CD4-positive, CD25-positive, alpha-beta regulatory T cell (primary cell): ENCODE measurements around the gene L3MBTL4. TPM values are rescaled to one million over a fixed set of nuclear protein-coding genes. Genes with fewer than 3 reads are reported as not detected.

Experiments
- ATAC-seq, 2 donors: fragments of 150-1000 bp; cut with Tn5 transposase; one replicate each; pipeline ENCODE4 v1.10.0; 2021; ENCODE audit warnings: low read depth in 2 of 2, moderate number of reproducible peaks in 2 of 2, moderate library complexity in 1 of 2
- DNase-seq, 3 donors: peaks; one replicate each; pipeline versions ENCODE4 v3.0.0 to v3.0.0-alpha.2; 2012 to 2022; ENCODE audit warnings: mixed read lengths in 1 of 3
- H3K27ac ChIP-seq: one replicate; pipeline ENCODE4 v1.7.0; 2013; ENCODE audit warnings: mild to moderate bottlenecking, low read length; ENCODE audit not compliant: insufficient read depth, poor library complexity, severe bottlenecking
- H3K27me3 ChIP-seq: one replicate; pipeline ENCODE4 v1.7.0; 2013; ENCODE audit warnings: low read length; ENCODE audit not compliant: control insufficient read depth, insufficient read depth
- H3K36me3 ChIP-seq: one replicate; pipeline ENCODE4 v1.7.0; 2013; ENCODE audit warnings: mild to moderate bottlenecking, low read length, moderate library complexity; ENCODE audit not compliant: control insufficient read depth, insufficient read depth
- H3K4me1 ChIP-seq: 2 replicates; pipeline ENCODE4 v1.7.0; 2013; ENCODE audit warnings: mild to moderate bottlenecking, low read length; ENCODE audit not compliant: insufficient read depth, control insufficient read depth, poor library complexity, severe bottlenecking
- H3K4me3 ChIP-seq: one replicate; pipeline ENCODE4 v1.7.0; 2013; ENCODE audit warnings: low read depth, mild to moderate bottlenecking, low read length, moderate library complexity
- H3K9me3 ChIP-seq, 2 experiments: 1 replicate in 1 of 2; 2 replicates in 1 of 2; pipeline ENCODE4 v1.7.0; 2013; ENCODE audit warnings: low read length in 2 of 2, mild to moderate bottlenecking in 1 of 2, moderate library complexity in 1 of 2; ENCODE audit not compliant: control insufficient read depth in 2 of 2
- H3K27ac Mint-ChIP-seq, 3 donors: one replicate each; pipeline ENCODE4 v1.8.0; 2020 to 2022; ENCODE audit warnings: mild to moderate bottlenecking in 3 of 3, mixed read lengths in 3 of 3, moderate library complexity in 2 of 3
- H3K27me3 Mint-ChIP-seq: one replicate; pipeline ENCODE4 v1.8.0; 2022; ENCODE audit warnings: mild to moderate bottlenecking, mixed read lengths
- H3K36me3 Mint-ChIP-seq: one replicate; pipeline ENCODE4 v1.8.0; 2020; ENCODE audit warnings: mixed read lengths
- H3K4me1 Mint-ChIP-seq, 4 donors: one replicate each; pipeline ENCODE4 v1.8.0; 2020 to 2022; ENCODE audit warnings: mixed read lengths in 4 of 4, mild to moderate bottlenecking in 1 of 4
- H3K4me3 Mint-ChIP-seq, 4 donors: one replicate each; pipeline ENCODE4 v1.8.0; 2020 to 2022; ENCODE audit warnings: mild to moderate bottlenecking in 4 of 4, mixed read lengths in 4 of 4, moderate library complexity in 3 of 4
- H3K9me3 Mint-ChIP-seq, 7 donors: one replicate each; pipeline ENCODE4 v1.8.0; 2020 to 2022; ENCODE audit warnings: mixed read lengths in 7 of 7, mild to moderate bottlenecking in 3 of 7, moderate library complexity in 2 of 7
- polyA plus RNA-seq, 4 donors: library from polyadenylated mRNA; unstranded; fragments of 300-500 nt; fragmentation: Illumina TruSeq; gene quantifications; one replicate each; pipeline ENCODE4 v1.2.3, GENCODE V29; 2021
- total RNA-seq: library from RNA; stranded (reverse); gene quantifications from one replicate; pipeline ENCODE4 v1.2.3, GENCODE V29; 2022

The L3MBTL4 gene
- total and polyA plus RNA-seq, 5 donors from 2014 or later = 2.1 TPM; not detected in 4

DNA sequence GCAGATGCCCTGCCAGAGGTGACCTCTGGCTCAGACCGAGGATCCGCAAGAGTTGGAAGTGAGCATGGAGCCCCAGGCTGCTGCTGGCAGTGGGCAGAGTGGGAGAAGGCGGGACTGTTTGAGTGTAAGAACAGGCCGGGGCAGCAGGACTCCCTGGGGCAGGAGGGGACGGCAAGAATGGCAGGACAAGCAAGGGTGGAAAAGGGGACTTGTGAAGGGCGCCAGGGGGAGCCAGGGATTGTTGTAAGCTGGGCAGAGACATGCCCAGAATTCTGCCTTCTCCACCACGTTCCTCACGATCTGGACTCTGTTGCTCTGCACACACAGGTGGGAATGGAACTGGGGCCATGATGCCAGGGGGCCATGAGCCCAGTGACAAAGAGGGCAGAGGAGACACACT, 447.0 kb downstream of the L3MBTL4 start:
- Mint-ChIP-seq H3K4me3 (no peak overlapping the region), H3K27me3 (no peaks in the 10 kb centered on the region), H3K4me1 (peaks cover 0 to 10% (median under 1%) of the 10 kb centered on the region in 4 donors), H3K27ac (no peak overlapping the region), H3K36me3 (no peaks in the 10 kb centered on the region), H3K9me3 (no peaks in the 10 kb centered on the region)
- Histone ChIP-seq H3K36me3 (no peaks in the 10 kb centered on the region), H3K4me3 (no peak overlapping the region), H3K27me3 (no peaks in the 10 kb centered on the region), H3K4me1 (no peaks in the 10 kb centered on the region), H3K27ac (no peak overlapping the region), H3K9me3 (no peaks in the 10 kb centered on the region)
- no peak for ATAC-seq
- DNase-seq = no peak

GRCh38 chr18:5967007-5967406, 447.7 kb downstream of the L3MBTL4 start:
- Mint-ChIP-seq H3K27me3 (no peaks in the 10 kb centered on the region), H3K4me3 (no peak overlapping the region), H3K9me3 (no peaks in the 10 kb centered on the region), H3K36me3 (no peaks in the 10 kb centered on the region), H3K27ac (no peak overlapping the region), H3K4me1 (peaks cover 0 to 10% (median under 1%) of the 10 kb centered on the region in 4 donors)
- H3K27ac ChIP-seq = no peak overlapping the region
- ATAC-seq = no peak
- no peak overlapping the region for H3K4me3 ChIP-seq
- no peak for DNase-seq
- H3K4me1 ChIP-seq = no peaks in the 10 kb centered on the region
- no peaks in the 10 kb centered on the region for H3K9me3 ChIP-seq
- H3K27me3 ChIP-seq = no peaks in the 10 kb centered on the region
- H3K36me3 ChIP-seq = no peaks in the 10 kb centered on the region

DNA sequence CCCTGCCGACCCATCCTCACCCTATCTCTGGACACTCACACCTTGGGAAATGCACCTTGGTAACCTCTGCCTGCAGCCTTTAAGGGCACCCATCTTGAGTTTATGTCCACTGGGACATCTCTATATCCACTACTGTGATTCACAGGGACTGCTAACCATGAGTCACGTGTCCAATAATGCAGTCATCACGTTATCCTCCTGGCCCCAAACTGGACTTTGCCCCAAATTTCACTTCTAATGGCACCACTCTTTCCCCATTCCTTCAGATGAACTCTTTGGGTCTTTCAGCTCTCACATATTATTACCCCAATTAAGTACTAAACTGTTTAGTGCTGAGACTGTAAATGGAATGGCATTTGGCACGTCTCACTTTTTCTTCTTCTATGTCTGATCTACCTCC, 448.2 kb downstream of the L3MBTL4 start:
- Mint-ChIP-seq H3K27ac (no peak overlapping the region), H3K4me3 (no peak overlapping the region), H3K4me1 (peaks cover 0 to 10% (median under 1%) of the 10 kb centered on the region in 4 donors), H3K27me3 (no peaks in the 10 kb centered on the region), H3K9me3 (no peaks in the 10 kb centered on the region), H3K36me3 (no peaks in the 10 kb centered on the region)
- no peaks in the 10 kb centered on the region for H3K36me3 ChIP-seq
- no peaks in the 10 kb centered on the region for H3K27me3 ChIP-seq
- H3K27ac ChIP-seq = no peak overlapping the region
- no peak for DNase-seq
- no peak for ATAC-seq
- no peaks in the 10 kb centered on the region for H3K4me1 ChIP-seq
- H3K9me3 ChIP-seq = no peaks in the 10 kb centered on the region
- no peak overlapping the region for H3K4me3 ChIP-seq

DNA sequence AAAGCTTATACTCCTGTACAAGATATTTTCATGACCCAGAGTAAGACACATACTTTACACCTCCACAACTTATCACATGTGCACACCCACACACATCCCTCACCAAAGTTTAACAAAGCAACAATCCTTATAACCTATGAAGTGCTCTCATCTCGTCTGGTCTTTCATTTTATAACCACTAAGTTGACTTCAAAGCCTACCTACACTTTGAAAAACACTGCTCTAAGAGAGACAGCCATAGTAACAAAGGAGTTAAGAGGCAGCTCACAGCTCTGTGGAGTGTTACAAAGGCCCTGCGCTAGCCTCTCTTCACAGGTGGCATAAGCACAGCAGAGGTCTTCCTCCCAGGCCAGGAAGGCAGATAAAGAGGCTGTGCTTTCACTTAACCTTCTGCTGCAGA, 449.7 kb downstream of the L3MBTL4 start:
- H3K27ac ChIP-seq = no peak overlapping the region
- Mint-ChIP-seq H3K4me3 (no peak overlapping the region), H3K4me1 (peaks cover 0 to 10% (median under 1%) of the 10 kb centered on the region in 4 donors), H3K27ac (no peak overlapping the region), H3K36me3 (no peaks in the 10 kb centered on the region), H3K27me3 (no peaks in the 10 kb centered on the region), H3K9me3 (no peaks in the 10 kb centered on the region)
- no peaks in the 10 kb centered on the region for H3K36me3 ChIP-seq
- no peaks in the 10 kb centered on the region for H3K27me3 ChIP-seq
- DNase-seq (peak in 1 of 3 donors; percentile 1), ATAC-seq (no peak)
- H3K4me1 ChIP-seq = no peaks in the 10 kb centered on the region
- no peak overlapping the region for H3K4me3 ChIP-seq
- no peaks in the 10 kb centered on the region for H3K9me3 ChIP-seq

DNA sequence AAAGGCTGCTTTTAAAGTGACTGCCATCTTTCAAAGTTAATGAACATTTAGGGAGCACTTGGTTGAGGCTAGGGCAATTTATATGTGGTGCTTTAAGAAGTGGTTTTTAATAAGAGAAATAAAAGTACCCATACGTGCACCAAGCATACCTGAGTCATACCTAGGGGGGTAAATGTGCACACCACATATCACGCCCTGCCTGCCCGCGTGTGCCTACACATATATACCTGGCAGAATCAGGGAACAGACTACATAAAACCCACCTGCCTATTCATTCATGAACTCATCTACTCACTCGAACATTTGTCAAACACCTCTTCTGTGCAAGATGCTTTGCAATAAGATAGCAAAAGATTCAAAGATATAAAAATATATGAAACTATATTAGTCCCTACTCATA, 450.1 kb downstream of the L3MBTL4 start:
- Mint-ChIP-seq H3K27me3 (no peaks in the 10 kb centered on the region), H3K9me3 (no peaks in the 10 kb centered on the region), H3K36me3 (no peaks in the 10 kb centered on the region), H3K4me1 (peaks cover 0 to 10% (median under 1%) of the 10 kb centered on the region in 4 donors), H3K4me3 (no peak overlapping the region), H3K27ac (no peak overlapping the region)
- no peaks in the 10 kb centered on the region for H3K27me3 ChIP-seq
- ATAC-seq (no peak), DNase-seq (no peak)
- no peak overlapping the region for H3K4me3 ChIP-seq
- H3K36me3 ChIP-seq = no peaks in the 10 kb centered on the region
- H3K4me1 ChIP-seq = no peaks in the 10 kb centered on the region
- no peaks in the 10 kb centered on the region for H3K9me3 ChIP-seq
- H3K27ac ChIP-seq = no peak overlapping the region

GRCh38 chr18:5964108-5964507, 450.6 kb downstream of the L3MBTL4 start:
- no peak overlapping the region for H3K27ac Mint-ChIP-seq

DNA sequence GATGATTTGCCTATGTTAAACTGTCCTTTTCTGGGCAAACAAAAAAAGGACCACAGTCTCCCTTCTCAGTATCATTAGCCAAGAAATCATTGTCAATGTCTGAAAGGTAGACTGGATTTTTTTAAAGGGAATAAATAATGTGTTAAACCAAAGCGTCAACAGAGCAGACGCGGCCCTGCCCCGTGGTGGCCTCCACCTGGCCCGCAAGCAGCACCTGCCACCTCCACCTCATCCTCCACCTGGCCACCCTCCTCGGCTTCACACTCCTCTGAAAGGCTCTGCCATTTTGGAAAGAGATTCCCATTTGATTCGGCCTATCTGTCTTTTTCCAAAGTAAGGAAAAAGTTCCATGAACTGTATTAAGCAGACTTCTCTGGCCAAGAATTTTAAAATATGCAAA, 451.4 kb downstream of the L3MBTL4 start:
- no peak overlapping the region for H3K27ac Mint-ChIP-seq
- H3K4me1 Mint-ChIP-seq = peaks cover 0 to 10% (median under 1%) of the 10 kb centered on the region in 4 donors
- H3K27ac ChIP-seq = no peak overlapping the region
- no peak for DNase-seq
- H3K36me3 ChIP-seq = no peaks in the 10 kb centered on the region
- no peak overlapping the region for H3K4me3 ChIP-seq
- no peaks in the 10 kb centered on the region for H3K27me3 ChIP-seq
- no peaks in the 10 kb centered on the region for H3K9me3 Mint-ChIP-seq
- no peak for ATAC-seq
- no peaks in the 10 kb centered on the region for H3K4me1 ChIP-seq
- no peaks in the 10 kb centered on the region for H3K9me3 ChIP-seq
- no peaks in the 10 kb centered on the region for H3K36me3 Mint-ChIP-seq
- H3K4me3 Mint-ChIP-seq = no peak overlapping the region
- H3K27me3 Mint-ChIP-seq = no peaks in the 10 kb centered on the region

More at GRCh38 chr18:5964108-5964507, 450.6 kb downstream of the L3MBTL4 start:
- Histone ChIP-seq H3K4me1 (no peaks in the 10 kb centered on the region), H3K27ac (no peak overlapping the region), H3K36me3 (no peaks in the 10 kb centered on the region), H3K27me3 (no peaks in the 10 kb centered on the region), H3K4me3 (no peak overlapping the region), H3K9me3 (no peaks in the 10 kb centered on the region)
- Mint-ChIP-seq H3K4me1 (peaks cover 0 to 10% (median under 1%) of the 10 kb centered on the region in 4 donors), H3K27me3 (no peaks in the 10 kb centered on the region), H3K36me3 (no peaks in the 10 kb centered on the region), H3K4me3 (no peak overlapping the region), H3K9me3 (no peaks in the 10 kb centered on the region)
- no peak for DNase-seq
- no peak for ATAC-seq

DNA sequence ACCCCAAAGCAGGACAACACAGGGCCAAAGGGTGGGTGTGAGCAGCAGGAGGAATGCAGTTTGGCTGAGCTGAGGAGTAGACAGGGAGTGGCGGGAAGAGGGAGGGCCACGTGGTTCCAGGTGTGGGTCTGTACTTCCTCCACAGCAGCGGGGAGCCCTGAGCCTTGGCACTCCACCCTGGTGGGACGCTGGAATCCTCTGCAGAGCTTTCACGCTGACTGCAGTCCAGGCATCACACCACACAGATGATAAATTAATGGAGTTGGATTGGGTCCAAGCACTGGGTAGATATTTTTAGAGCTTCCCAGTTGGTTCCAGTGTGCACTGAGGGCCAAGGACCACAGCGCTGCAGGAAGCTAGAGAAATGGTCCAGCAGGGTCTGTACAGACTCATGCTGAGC, 452.3 kb downstream of the L3MBTL4 start:
- no peak overlapping the region for H3K27ac Mint-ChIP-seq
- ATAC-seq = no peak
- no peak overlapping the region for H3K4me3 ChIP-seq

More for the DNA sequence above, 452.3 kb downstream of the L3MBTL4 start:
- H3K4me1 Mint-ChIP-seq = peaks cover 0 to 10% (median under 1%) of the 10 kb centered on the region in 4 donors
- no peaks in the 10 kb centered on the region for H3K27me3 ChIP-seq
- H3K4me3 Mint-ChIP-seq = no peak overlapping the region
- no peaks in the 10 kb centered on the region for H3K36me3 Mint-ChIP-seq
- no peak for DNase-seq
- H3K36me3 ChIP-seq = no peaks in the 10 kb centered on the region
- H3K27me3 Mint-ChIP-seq = no peaks in the 10 kb centered on the region
- no peaks in the 10 kb centered on the region for H3K9me3 ChIP-seq
- no peaks in the 10 kb centered on the region for H3K4me1 ChIP-seq
- no peak overlapping the region for H3K27ac ChIP-seq
- H3K9me3 Mint-ChIP-seq = no peaks in the 10 kb centered on the region
